GM11168 (cell line): Measurements from ENCODE around the gene FOXRED2.
"Not testable (repeated sequence)": the region's sequence is repeated elsewhere in the genome, so short reads cannot be mapped to it uniquely, and the experiment has no call there.

Experiments used
- in situ Hi-C: fragments of 300-500 bp; cut with MboI; formaldehyde crosslinking; loops from one replicate; pipeline ENCODE4 v1.12.0; 2022; ENCODE audit warnings: low sequenced_read_pairs; ENCODE audit not compliant: unreplicated experiment

Gene FOXRED2

DNA sequence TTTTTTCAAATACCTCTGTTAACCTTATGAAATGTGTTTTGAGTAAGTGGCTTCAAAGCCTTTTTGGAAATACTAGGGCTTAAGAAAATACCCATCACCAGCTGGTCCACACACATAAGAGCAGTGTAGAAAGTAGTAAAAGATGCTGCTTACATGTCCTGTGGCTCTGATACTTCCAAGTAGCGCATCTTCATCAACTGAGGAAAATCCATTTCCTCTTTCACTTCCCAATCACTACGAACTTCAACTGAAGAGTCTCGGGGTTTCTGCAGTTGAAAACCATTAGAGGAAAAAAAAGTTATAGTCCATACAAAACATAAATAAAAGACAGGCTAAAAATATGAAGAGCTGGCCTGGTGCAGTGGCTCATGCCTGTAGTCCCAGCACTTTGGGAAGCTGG is 13.6 kb upstream of the FOXRED2 start:
- in situ Hi-C loops, result no loop called here

DNA sequence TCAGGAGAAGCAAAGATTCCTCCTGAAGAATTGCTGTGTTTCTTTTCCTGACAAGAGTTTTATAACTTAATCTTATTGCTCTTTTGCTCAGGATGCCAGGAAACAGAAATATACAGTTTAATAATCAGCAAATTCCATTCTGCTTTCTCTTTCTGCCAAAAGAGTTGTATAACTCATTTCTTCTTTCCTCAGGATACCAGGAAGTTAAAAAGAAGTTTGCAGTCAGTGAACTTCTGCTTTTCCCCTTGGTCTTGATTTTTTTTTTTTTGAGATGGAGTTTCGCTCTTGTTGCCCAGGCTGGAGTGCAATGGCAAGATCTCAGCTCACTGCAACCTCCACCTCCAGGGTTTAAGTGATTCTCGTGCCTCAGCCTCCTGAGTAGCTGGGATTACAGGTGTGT is 13.1 kb upstream of the FOXRED2 start:
- in situ Hi-C loops, result not testable (repeated sequence)

DNA sequence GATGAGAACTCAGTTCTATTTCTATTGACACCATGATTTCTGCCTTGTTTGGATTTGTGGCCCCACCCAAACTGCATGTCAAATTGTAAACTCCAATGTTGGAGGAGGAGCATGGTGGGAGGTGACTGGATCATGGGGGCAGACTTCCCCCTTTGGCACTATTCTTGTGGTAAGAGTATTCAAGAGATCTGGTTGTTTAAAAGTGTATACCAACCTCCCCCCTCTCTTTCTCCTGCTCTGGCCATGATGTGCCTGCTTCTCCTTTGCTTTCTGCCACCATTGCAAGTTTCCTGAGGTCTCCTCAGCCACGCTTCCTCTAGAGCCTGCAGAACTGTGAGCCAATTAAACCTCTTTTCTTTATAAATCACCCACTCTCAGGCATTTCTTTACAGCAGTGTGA is 7.9 kb upstream of the FOXRED2 start:
- in situ Hi-C loops, result no loop called here

DNA sequence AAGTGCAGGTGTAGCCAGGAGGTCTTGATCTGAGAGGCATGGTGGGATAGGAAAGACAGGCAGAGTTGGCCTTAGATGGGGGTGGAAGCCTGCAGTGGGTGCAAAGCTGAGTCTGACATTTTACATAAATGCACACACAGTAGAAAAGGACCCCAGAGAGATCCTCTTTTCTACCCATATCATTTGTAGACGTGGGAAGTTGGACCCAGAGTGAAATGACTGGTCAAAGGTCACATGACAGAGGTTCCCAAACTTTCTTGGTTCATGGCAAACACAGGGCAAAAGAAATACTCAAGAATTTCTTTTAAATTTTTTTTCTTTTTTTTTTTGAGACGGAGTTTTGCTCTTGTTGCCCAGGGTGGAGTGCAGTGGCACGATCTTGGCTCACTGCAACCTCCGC is 6.2 kb upstream of the FOXRED2 start:
- in situ Hi-C loops, result no loop called here

DNA sequence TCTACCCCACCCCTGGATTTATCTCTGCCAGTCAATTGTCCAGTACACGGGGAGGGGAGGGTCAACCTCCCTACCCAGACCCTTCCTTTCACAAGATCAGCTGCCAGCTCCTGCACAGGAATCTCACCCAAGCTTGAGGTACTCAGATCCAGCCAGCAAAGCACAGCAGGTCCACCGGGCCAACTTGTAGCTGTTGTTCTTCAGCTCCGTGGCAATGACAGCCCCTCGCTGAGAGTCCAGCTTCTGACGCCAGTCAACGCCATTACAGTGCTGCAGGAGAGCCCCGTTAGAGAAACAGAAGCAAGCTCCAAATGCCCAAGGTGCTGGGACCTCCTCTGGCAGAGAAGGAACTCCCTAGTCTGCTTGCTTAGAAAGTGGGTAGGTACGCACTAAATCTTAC is 5.5 kb upstream of the FOXRED2 start:
- in situ Hi-C loops, result no loop called here

DNA sequence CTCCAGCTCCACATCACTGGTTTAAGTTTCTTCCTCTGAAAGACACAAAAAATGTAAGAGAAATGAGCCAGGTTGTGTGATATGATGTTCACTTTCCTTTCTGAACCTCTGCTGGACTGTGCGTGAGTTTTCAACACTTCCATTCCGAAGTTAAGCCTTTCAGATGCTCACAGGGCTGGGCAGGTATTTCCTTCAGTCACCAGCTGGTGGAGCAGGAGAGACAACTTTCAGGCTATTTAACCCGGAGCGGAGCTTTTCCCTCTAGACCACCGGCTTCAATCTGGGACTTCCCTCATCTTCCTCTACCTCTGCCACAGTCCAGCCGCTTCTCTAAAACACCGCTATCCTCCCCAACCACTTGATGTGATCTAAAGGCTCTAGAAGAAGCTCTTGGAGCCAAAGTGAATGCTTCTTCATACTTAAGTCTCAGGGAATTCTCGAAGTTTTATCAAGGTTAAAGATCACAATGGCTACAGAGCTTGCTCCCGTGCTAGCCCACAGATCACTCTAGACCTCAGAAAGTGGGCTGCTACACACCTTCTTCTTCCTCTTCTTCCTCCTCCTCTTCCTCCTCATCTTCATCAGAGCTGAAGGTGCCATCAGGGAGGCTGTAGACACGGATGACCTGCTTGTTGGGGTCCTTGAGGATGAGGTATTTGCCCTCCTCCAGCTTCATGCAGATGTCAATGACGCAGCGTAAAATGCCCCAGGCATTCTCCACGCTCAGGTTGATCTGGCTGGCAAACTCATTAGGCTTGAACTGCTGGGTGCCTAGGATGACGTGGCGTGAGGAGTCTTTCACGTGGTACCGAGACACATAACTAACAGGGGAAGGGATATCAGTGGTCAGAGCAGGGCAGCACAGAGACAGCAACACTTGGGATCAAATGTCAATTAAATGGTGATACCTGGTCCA is 4.4 kb upstream of the FOXRED2 start:
- in situ Hi-C loops, result no loop called here

DNA sequence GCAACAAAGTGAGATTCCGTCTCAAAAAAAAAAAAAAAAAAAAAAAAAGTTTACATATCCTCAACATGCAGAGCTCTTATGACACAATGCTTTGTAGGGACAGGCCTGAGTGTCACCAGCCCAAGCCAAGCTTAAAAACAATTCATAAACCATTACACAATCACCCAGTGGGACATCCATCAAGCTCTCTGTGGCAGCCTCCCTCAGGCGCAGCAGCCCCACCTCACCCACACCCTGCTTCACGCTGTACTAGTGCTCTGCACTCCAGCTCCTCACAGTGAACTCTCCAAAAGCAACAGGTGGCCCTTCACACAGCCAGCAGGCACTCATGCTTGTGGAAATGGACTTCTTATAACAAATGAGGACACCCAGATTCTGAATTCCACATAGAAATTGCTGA is 3.5 kb upstream of the FOXRED2 start:
- in situ Hi-C loops, result no loop called here

DNA sequence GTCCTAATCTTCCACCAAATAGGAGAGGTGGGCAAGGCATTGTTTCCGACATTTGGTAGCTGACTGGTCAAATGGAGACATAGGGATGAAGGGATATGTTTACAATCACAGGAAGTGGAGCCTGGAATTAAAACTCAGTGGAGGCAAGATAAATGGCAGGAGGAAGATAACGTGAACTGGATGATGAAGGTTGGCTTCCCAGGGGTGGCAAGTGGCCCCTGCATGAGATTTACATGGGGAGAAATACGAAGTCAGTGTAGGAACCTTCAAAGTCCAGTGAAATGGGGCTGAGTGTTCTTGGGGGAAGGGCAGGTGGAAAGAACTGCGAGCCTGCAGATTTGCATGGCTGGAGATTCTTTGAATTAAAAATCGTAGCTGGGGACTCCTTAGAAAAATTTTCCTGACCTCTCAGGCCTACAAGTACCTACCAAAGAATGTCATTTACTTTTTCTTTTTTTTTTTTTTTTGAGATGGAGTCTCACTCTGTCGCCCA is 724 bp upstream of the FOXRED2 start:
- in situ Hi-C loops, result no loop called here

DNA sequence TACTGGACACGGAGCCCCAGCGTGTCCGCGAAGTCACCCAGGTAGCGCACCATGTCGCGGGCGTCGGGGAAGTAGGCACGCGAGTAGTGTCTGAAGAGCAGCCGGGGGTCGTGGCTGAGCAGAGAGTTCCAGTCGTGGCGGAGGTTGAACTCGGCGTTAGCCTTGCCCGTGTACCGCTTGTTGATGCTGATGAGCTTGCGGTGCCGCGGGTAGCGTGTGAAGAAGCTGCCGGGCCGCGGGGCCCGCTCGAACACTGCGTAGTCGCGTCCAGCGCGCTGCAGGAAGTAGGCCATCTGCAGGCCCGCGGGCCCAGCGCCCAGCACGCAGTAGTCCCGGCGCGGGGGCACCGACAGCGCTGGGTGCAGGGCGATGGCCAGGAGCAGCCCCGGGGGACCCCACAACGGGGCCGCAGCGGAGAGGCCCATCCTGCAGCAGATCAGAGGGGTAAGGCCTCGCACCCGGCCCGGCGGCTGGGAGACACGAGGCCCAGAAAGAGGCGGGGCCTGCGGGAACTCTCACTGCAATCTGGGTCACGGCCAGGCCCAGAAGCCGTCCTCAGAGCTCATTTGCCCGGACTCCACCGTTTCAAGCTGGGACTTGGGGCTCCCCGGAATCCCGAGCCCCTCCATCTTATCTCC is 723 bp downstream of the FOXRED2 start:
- in situ Hi-C loops, result no loop called here

DNA sequence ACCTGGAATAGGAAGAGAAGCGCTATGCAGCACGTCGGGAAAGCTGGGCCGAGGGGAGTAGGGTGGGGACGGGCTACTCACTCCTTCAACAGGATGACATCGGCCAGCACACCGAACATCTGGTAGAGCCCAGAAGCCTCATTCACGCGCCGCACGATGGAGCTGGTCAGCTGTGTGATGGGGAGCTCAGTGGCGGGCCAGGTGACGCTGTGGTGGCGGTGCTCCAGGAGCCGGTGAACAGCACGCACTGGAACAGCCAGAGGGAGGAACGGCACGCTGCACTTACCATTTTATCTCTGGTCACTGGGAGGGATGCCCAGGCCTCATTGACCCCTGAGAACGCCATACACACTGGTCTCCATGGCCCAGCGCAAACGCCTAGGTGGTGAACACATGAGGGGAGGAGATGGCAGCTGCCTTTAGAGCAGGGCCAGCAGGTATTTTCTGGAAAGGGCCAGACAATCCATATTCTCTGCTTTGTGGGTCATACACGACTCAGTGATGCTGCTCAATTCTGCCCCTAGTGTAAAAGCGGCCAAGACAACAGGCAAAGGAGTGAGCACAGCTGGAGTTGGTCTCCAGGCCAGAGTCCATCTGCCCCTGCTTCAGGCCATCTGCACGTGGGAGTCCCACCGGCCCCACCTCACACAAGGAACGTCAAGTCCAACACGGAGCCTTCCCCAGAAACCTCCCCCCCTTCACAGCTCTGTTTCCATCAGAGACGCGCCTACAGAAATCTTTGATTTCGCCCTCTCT is 8.8 kb downstream of the FOXRED2 start:
- in situ Hi-C loops, result no loop called here

DNA sequence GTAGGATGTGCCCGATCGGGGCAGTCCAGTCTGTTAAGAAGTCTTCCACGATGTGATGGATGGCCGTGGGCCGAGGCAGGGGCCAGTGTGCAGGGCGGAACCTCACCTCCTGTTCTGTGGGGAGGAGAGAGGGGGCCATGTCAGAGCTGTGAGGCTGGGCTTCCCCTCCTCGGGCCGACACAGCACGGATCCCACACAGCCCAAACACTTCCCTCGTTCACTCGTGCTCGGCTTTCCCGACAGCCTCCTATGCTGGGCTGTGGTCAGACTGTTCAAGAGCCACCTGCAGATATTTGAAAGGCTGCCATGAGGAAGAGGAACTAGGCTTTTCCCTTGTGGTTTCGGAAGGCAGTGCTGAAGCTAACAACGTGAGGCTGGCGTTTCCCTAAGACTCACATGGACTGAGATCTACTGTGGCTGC is 13.1 kb downstream of the FOXRED2 start:
- in situ Hi-C loops, result no loop called here

DNA sequence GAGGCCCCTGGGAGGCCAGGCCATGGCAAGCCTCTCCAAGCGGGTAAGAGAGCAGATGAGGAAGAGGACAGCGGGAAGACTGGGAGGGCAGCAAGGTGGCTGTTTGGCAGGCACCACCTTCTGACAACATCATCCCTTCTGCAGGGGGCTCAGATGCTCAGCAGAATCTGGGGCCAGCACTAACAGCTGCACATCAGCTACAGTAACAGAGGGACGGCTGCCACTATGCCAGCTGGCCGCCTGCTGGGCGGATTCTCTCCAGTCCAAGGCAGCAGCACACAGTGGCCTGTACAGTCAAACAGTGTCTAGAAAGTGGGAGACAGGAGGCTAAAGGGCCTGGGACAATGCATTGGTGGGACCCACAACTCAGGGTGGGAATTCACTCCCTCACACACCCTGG is 14.7 kb downstream of the FOXRED2 start:
- in situ Hi-C loops, result no loop called here

DNA sequence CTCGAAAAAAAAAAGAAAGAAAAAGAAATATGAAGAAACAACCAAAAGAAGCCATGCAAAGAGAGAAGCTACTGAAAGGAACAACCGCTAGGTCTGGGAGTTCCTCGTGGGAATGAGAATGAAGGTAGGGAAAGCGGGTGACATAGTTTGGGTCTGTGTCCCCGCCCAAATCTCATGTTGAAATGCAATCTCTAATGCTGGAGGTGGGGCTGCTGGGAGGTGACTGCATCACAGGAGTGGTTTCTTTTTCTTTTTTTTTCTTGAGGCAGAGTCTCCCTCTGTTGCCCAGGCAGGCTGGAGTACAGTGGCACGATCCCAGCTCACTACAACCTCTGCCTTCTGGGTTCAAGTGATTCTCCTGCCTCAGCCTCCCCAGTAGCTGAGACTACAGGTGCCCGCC is 15.7 kb downstream of the FOXRED2 start:
- in situ Hi-C loops, result no loop called here

DNA sequence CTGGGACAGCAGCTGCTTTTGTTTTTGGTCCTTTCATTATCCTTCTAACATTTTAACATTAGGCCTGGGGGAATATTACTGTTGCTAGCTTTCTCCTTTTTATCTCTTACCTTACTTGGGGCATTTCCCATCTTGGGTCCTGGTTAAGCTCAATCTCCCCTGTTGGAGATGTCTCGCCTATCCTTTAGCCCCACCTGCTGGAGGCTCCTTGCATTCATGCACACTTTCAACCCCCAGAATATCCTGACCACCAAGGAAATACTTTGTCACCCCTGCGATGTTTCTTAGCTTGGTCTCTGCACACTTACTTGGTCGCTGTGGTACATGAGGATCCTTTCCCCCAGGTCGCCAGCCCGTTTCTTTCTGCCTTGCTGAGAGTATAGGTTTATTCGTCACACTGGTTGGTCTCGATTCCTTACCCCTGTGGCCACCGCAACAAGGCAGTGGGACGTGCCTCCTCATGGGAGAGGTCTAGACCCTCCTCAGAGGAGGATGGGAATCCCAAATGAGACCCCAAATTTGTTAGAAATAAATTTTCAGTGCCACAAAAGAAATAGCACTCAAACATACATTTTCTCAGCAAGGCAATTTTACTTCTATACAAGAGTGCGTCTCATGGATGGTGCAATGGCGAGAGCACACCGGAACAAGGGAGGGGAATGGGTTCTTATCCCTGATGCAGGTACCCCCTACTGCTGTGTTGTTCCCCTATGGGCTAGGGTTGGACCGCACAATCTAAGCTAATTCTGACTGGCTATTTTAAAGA is 20.0 kb downstream of the FOXRED2 start:
- in situ Hi-C loops, result no loop called here

DNA sequence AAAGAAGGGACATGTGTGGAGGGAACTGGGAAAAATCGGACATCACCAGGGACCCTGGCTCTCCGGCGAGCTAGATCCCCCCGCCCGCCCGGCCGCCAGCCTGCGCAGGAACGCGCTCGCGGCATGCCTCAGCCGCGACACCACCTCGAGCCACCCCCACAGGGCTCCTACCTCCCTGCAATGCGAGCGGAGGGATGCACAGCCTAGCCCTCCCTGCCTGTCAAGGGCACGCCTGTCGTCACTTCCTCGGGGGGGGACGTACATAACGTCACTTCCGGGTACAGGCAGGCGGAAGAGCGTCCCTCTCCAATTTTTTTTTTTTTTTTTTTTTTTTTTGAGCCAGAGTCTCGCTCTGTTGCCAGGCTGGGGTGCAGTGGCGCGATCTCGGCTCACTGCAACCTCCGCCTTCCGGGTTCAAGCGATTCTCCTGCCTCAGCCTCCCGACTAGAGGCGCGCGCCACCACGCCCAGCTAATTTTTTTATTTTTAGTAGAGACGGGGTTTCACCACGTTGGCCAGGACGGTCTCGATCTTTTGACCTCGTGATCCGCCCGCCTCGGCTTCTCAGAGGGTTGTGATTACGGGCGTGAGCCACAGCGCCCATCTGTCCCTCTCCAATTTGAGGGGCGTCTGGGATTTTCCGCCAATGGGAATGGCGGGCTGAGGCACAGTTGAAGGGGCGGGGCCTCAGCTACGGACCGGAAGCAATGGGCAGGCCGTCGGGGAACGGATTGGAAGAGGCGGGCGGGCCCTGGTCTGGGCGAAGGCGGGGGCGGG is 25.3 kb downstream of the FOXRED2 start, which contains the start of gene TXN2:
TXN2 (minus strand) TSS at position 248 of the 776 bp plus-strand sequence. CDS start 803 bp downstream, outside the sequence.
- in situ Hi-C loops, result no loop called here

DNA sequence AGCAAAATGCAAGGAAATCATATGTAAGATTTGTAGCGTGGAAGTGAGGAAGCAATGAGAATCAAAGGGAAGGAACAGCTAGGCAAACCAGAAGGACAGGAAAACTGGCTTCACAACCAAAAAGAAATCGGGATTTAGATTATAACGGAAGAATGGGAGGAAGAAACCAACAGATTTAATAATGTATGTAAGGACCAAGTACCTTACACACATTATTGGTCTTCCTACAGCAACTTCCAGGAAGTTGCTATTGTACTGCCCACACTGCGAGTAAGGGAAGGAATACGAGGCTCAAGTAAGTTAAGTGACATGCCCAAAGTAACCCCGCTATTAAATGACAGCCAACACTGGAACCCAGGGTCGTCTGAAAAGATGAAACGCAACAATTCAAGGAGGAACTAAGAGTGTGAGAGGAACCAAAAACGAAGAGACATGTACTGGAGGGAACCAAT is 25.9 kb downstream of the FOXRED2 start:
- in situ Hi-C loops, result no loop called here

DNA sequence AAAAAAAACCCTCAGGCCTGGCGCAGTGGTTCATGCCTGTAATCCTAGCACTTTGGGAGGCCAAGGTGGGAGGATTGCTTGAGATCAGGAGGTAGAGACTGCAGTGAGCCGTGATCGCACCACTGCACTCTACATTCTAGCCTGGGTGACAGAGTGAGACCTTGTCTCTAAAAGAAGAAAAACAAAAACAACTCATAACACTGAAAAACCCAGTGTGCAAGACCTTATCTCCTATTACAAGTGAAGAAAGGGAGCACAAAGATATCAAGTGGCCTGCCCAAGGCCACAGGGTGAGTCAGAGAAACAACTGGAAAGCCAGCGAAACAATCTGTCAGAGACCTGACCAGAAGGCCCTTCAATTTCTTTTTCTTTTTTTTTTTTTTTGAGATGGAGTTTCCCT is 27.9 kb downstream of the FOXRED2 start:
- in situ Hi-C loops, result no loop called here

DNA sequence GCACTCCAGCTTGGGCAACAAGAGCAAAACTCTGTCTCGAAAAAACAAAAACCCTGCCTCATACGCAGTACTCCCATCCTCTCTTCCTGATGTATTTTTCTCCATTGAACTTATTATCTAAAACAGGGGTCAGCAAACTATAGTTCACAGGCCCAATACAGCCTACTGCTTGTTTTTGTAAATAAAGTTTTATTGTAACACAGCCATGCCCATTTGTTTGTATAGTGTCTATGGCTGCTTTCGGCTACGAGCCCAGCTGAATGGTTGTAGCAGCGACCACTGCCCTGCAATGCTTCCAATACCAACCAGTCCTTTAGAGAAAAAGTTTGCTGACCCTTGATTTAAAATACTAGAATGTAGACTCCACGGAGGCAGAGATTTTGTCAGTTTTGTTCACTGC is 31.5 kb downstream of the FOXRED2 start:
- in situ Hi-C loops, result no loop called here

DNA sequence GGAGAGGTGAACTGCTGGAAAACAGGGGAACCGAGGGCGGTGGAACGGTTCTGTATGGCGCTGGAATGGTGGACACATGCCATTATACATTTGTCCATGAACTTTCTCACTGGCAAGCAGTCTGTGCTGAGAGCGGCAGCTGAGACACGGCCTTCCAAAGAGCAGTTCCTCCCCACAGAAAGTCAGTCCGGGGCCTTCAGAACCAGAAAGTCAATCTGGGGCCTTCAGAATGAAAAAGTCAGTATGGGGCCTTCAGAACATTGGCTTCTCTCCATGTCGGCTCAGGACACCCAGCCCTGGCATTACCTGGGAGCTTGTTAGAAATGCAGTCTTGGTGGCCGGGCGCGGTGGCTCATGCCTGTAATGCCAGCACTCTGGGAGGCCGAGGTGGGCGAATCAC is 34.2 kb downstream of the FOXRED2 start:
- in situ Hi-C loops, result loop anchor here (5.0 kb wide), 1 partner anchor 175 kb away; no protein-coding TSS in a partner anchor
